HepG2 (cell line): ENCODE results near the gene TYROBP. TPM values are rescaled to one million over a fixed set of nuclear protein-coding genes. Genes with fewer than 3 reads are reported as not detected.

Experiments
- ATAC-seq: fragments of 200-7000 bp; cut with Tn5 transposase; 3 replicates; pipeline ENCODE4 v1.9.1; 2020; ENCODE audit warnings: mild to moderate bottlenecking, moderate library complexity
- BruUV-seq: library from RNA; stranded (reverse); fragments of 400-500 nt; replicated peaks from 2 replicates; lab custom pipeline; 2021; lab: Mats Ljungman, UMichigan
- CTCF ChIA-PET: fragments of 300-600 bp; formaldehyde crosslinking; extraction: SDS; loops from one replicate; lab custom pipeline; 2021; ENCODE audit warnings: low total read pairs, inconsistent platforms, low intra/inter-chr PET ratio; lab: Yijun Ruan, JAX
- POLR2A ChIA-PET: fragments of 350-600 bp; sonication (Branson Sonifier 250); formaldehyde crosslinking; loops from one replicate; lab custom pipeline; 2020; ENCODE audit warnings: antibody characterized with exemption, inconsistent platforms; lab: Yijun Ruan, JAX
- DNase-seq: peaks from one replicate; pipeline ENCODE4 v3.0.0-alpha.2; 2015; ENCODE audit warnings: low spot score
- FAIRE-seq: peaks from 3 replicates; lab custom pipeline; 2011; peaks lifted over from hg19 to GRCh38; lab: Jason Lieb, UNC
- H2AFZ ChIP-seq: one replicate; pipeline ENCODE4 v1.6.1; 2011; ENCODE audit warnings: low read length, inconsistent platforms
- H3K27ac ChIP-seq: fragments of 300-600 bp; 3 replicates; pipeline ENCODE4 v1.8.0; 2011; ENCODE audit warnings: mixed run types, mild to moderate bottlenecking, mixed read lengths, low read length, inconsistent platforms; ENCODE audit not compliant: insufficient read depth; ENCODE audit errors: extremely low read length
- H3K27me3 ChIP-seq, 2 experiments: fragments of 200-600 bp in 1 of 2; 2 replicates in 1 of 2; 3 replicates in 1 of 2; pipeline versions ENCODE4 v1.6.0 to v1.8.0; 2011; ENCODE audit warnings: low read length in 2 of 2, mild to moderate bottlenecking in 2 of 2, moderate library complexity in 2 of 2, inconsistent platforms in 1 of 2; ENCODE audit not compliant: insufficient read depth in 2 of 2, control insufficient read depth in 1 of 2
- H3K36me3 ChIP-seq, 2 experiments: fragments of 200-600 bp in 1 of 2; replicated peaks in 1 of 2; 2 replicates in 1 of 2; 3 replicates in 1 of 2; pipeline versions ENCODE4 v1.5.1 to v1.8.0; 2011; ENCODE audit warnings: low read length in 2 of 2, inconsistent platforms in 1 of 2; ENCODE audit not compliant: insufficient read depth in 2 of 2, control insufficient read depth in 1 of 2
- H3K4me1 ChIP-seq: 2 replicates; pipeline ENCODE4 v1.5.1; 2012; ENCODE audit warnings: low read length, inconsistent platforms; ENCODE audit not compliant: insufficient read depth
- H3K4me2 ChIP-seq: 2 replicates; pipeline ENCODE4 v1.6.0; 2011; ENCODE audit warnings: low read depth, low read length, inconsistent platforms
- H3K4me3 ChIP-seq, 3 experiments: fragments of 200-600 bp in 1 of 3; sonication (generic), shearing (Covaris generic) in 1 of 3; replicated peaks in 1 of 3; 2 replicates each; pipeline ENCODE4 v1.5.1; 2011 to 2016; ENCODE audit warnings: low read length in 3 of 3, inconsistent platforms in 2 of 3, low read depth in 2 of 3, mild to moderate bottlenecking in 2 of 3, control low read depth in 1 of 3, mixed read lengths in 1 of 3; ENCODE audit not compliant: insufficient read depth in 1 of 3
- H3K79me2 ChIP-seq: one replicate; pipeline ENCODE4 v1.6.1; 2011; ENCODE audit warnings: low read length, inconsistent platforms; ENCODE audit not compliant: insufficient read depth
- H3K9ac ChIP-seq: 2 replicates; pipeline ENCODE4 v1.6.0; 2011; ENCODE audit warnings: mild to moderate bottlenecking, low read depth, low read length, inconsistent platforms; ENCODE audit not compliant: insufficient read depth
- H3K9me3 ChIP-seq: 2 replicates; pipeline ENCODE4 v1.5.1; 2012; ENCODE audit warnings: mild to moderate bottlenecking, low read length
- H4K20me1 ChIP-seq: 2 replicates; pipeline ENCODE4 v1.6.0; 2011; ENCODE audit warnings: inconsistent platforms, mild to moderate bottlenecking, low read length, moderate library complexity; ENCODE audit not compliant: insufficient read depth
- DZIP1 ChIP-seq: sonication (generic); formaldehyde crosslinking; IDR thresholded peaks from 2 replicates; pipeline ENCODE4 v1.5.0; 2020; ENCODE audit warnings: mild to moderate bottlenecking, missing genetic modification reagents
- FOXC1 ChIP-seq: sonication (generic); formaldehyde crosslinking; IDR thresholded peaks from 2 replicates; pipeline ENCODE4 v1.8.0; 2022; ENCODE audit warnings: mild to moderate bottlenecking, missing genetic modification reagents, borderline replicate concordance
- IKZF4 ChIP-seq: sonication (generic); formaldehyde crosslinking; IDR thresholded peaks from 2 replicates; pipeline ENCODE4 v1.5.1; 2020; ENCODE audit warnings: borderline replicate concordance, mild to moderate bottlenecking, low read depth, missing genetic modification reagents; ENCODE audit errors: not compliant biosample characterization
- TP53 ChIP-seq: sonication (generic); formaldehyde crosslinking; conservative IDR thresholded peaks from 2 replicates; pipeline ENCODE4 v1.4.0; 2020; ENCODE audit warnings: missing genetic modification reagents
- ZNF292 ChIP-seq: sonication (generic); formaldehyde crosslinking; IDR thresholded peaks from 2 replicates; pipeline ENCODE4 v1.8.1; 2022; ENCODE audit warnings: mild to moderate bottlenecking, low read depth, missing genetic modification reagents, borderline replicate concordance
- ZSCAN22 ChIP-seq: sonication (generic); formaldehyde crosslinking; IDR thresholded peaks from 2 replicates; pipeline ENCODE4 v1.4.0; 2020; ENCODE audit warnings: mild to moderate bottlenecking, missing genetic modification reagents
- WGBS: methylation state at CpG from one replicate; pipeline ENCODE4 v1.1.6; 2017; ENCODE audit warnings: low lambda C conversion rate; 5-methylcytosine and 5-hydroxymethylcytosine counted together
- in situ Hi-C: cut with HindIII; loops from 2 replicates; pipeline ENCODE4 v1.10.0; 2017; ENCODE audit warnings: low pct_unique_long_range_greater_than_20kb; ENCODE audit not compliant: extremely low pct_ligation_motif_present
- intact Hi-C: fragments of 100-400 bp; cut with micrococcal nuclease; formaldehyde crosslinking; loops from one replicate; pipeline ENCODE4 v1.10.0; 2022; ENCODE audit not compliant: unreplicated experiment
- polyA plus RNA-seq, 8 experiments: library from polyadenylated mRNA; depleted of rRNA in 3 of 8; stranded (reverse) in 7 of 8; unstranded in 1 of 8; fragments of >200 nt; fragmentation: Illumina TruSeq in 4 of 8; extraction: Trizol in 4 of 8; gene quantifications; 2 replicates each; pipeline versions ENCODE4 v1.2.1 to v1.2.3, GENCODE V29; 2011 to 2016; ENCODE audit warnings: low read depth in 4 of 8, missing spikeins in 1 of 8, mixed read lengths in 1 of 8; ENCODE audit not compliant: insufficient read depth in 1 of 8
- total RNA-seq, 5 experiments: library from RNA; depleted of rRNA; stranded (reverse); fragments of >200 nt; fragmentation: Illumina TruSeq; extraction: Trizol; gene quantifications; 2 replicates each; pipeline ENCODE4 v1.2.3, GENCODE V29; 2016; ENCODE audit warnings: low read depth in 1 of 5
- TF ChIP-seq, protein P1 (sequence below): sonication (generic); formaldehyde crosslinking; IDR thresholded peaks from 2 replicates; pipeline ENCODE4 v1.4.0; 2020; ENCODE audit warnings: mild to moderate bottlenecking, missing genetic modification reagents
- TF ChIP-seq, protein P2 (sequence below): sonication (generic); formaldehyde crosslinking; IDR thresholded peaks from 2 replicates; pipeline ENCODE4 v1.8.1; 2023; ENCODE audit warnings: mild to moderate bottlenecking, missing genetic modification reagents

Gene TYROBP
- total and polyA plus RNA-seq, 2 of the 13 experiments (the other 11 are each of a cell fraction or from before 2014, with no cell fraction given): not detected

DNA sequence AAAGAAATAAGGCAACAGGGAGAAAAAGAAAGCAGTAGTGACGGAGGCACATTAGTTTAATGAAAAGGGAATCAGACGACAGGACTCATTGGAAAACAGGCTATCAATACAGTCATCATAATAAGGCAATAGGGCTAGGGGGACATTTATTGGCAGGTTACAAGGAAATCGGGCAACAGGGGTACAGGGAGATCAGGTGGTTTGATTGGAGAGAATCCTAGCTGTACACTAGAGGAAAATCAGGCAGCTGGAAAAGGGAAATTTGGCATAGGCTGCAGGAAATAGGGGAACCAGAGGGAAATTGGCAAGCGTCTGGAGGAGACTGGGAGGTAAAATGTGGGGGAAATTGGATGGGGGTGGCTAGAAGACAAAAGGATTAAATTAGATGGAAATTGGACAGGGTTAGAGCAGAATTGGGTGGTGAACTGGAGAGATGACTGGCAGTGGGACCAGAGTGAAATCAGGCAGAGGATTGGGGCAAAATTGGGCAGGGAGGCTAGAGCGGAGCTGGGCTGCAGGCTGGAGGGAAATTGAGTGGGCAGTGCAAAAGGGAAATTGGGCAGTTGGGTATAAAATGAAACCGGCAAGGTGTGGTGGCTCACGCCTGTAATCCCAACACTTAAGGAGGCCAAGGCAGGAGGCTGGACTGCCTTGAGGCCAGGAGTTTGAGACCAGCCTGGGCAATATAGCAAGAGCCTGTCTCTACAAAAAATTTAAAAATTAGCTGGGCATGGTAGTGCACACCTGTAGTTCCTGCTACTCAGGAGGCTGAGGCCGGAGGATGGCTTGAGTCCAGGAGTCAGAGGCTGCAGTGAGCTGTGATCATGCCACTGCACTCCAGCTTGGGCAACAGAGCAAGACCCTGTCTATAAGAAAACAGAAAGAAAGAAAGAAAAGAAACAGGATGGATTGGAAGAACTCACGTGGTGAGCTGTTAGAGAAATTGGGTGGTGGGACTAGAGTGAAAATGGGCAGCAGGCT is 35.5 kb upstream of the TYROBP start:
- no peak for FAIRE-seq
- Histone ChIP-seq H3K79me2 (no peaks in the 10 kb centered on the region), H3K27ac (no peak overlapping the region), H3K36me3 (no peaks in the 10 kb centered on the region; a peak in 1 of 5 replicates), H4K20me1 (no peaks in the 10 kb centered on the region), H3K27me3 (no peaks in the 10 kb centered on the region), H3K4me2 (no peak overlapping the region), H3K9ac (no peak overlapping the region), H2AFZ (no peak overlapping the region), H3K4me1 (peaks cover 10% of the 10 kb centered on the region), H3K4me3 (no peak overlapping the region), H3K9me3 (no peaks in the 10 kb centered on the region)
- no peak for ATAC-seq
- ChIA-PET CTCF (no interaction called here), POLR2A (interaction anchor here (1.5 kb wide), 1 partner anchor 13 kb away, joined by 3 read pairs; no protein-coding TSS in a partner anchor)
- DNase-seq: no peak
- WGBS: 93% methylated on average over 9 of the region's 9 CpGs
- no TSS peak for BruUV-seq
- TF ChIP-seq ZSCAN22 (CRISPR knock-in tag): no peak
- TF ChIP-seq TP53 (CRISPR knock-in tag): no peak
- no peak for TF ChIP-seq ZNF292 (CRISPR knock-in tag)
- no peak for TF ChIP-seq DZIP1 (CRISPR knock-in tag)
- TF ChIP-seq, protein P1, sequence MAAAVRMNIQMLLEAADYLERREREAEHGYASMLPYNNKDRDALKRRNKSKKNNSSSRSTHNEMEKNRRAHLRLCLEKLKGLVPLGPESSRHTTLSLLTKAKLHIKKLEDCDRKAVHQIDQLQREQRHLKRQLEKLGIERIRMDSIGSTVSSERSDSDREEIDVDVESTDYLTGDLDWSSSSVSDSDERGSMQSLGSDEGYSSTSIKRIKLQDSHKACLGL (CRISPR knock-in tag): no peak
- TF ChIP-seq FOXC1 (CRISPR knock-in tag): no peak
- no peak for TF ChIP-seq IKZF4
- TF ChIP-seq, protein P2, sequence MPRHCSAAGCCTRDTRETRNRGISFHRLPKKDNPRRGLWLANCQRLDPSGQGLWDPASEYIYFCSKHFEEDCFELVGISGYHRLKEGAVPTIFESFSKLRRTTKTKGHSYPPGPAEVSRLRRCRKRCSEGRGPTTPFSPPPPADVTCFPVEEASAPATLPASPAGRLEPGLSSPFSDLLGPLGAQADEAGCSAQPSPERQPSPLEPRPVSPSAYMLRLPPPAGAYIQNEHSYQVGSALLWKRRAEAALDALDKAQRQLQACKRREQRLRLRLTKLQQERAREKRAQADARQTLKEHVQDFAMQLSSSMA (CRISPR knock-in tag): no peak
- in situ Hi-C loops: no loop called here
- intact Hi-C loops: no loop called here
